Central memory CD4-positive, alpha-beta T cell (primary cell): ENCODE measurements around the gene MGRN1.

Experiments used
- DNase-seq: peaks from one replicate; pipeline ENCODE4 v3.0.0; 2022

Gene MGRN1

DNA sequence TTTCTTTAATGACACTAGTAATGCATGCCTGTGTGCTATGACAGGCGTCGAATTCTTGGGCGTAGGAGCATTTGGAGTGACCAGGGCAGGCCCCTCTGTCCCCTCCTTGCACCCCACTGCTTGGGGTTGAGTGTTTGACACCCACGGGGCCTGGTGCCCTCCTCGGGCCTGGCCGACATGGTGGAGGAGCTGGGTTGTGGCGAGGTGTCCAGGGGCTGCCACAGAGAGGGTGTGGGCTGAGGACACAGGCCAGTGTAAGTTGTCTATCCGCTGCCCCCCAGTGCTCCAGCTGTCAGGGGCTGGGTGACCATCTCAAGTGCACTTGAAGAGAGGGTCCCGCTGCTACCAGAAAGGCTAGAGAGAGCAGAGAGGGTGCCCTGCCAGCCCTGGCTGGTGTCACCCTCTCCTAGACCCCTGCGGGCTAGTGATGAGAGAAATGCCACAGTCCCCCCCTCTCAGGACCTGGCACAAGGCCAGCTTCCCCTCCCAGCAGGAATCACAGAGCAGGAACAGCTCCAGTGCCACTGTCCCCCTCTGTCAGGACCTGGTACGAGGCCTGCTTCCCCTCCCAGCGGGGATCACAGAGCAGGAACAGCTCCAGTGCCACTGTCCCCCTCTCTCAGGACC, 30.5 kb downstream of the MGRN1 start:
- DNase-seq = no peak

DNA sequence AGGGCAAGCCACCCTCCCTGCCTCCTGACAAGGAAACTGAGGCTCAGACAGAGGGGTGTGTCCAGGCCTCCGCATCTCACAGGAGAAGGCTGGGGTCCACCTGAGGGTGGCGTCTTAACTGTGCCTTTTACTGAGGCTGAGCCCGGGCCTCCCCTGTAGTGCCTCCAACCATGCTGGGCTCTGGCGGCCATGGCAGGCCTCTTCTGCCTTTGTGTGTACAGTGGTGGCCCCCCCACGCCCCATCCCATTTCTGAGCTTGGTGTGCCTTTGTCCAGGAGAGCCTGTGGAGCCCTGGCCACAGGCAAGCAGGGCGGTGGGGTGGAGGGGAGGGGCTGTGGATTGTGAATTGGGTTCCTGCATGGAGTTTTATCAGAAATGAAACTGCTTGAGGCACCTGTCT, 31.2 kb downstream of the MGRN1 start:
- no peak for DNase-seq

DNA sequence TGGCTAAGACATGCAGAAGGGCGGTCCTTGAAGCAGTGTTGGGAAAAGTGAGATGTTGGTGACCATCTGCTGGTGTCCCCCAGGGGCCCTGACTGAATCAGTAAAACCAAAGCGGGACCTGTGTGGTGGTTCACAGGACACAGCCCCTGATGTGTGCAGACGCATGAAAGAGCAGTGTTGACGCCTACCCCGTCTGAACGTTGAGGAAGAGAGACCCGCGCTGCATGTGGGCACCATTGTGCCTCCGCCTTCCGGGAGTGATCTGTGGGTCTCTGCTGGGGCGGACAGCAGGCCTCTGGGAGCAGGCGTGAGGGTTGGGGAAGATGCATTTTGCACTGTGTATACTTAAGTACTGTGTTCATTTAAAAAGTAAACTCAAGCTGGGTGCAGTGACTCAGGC, 31.6 kb downstream of the MGRN1 start:
- DNase-seq = no peak

DNA sequence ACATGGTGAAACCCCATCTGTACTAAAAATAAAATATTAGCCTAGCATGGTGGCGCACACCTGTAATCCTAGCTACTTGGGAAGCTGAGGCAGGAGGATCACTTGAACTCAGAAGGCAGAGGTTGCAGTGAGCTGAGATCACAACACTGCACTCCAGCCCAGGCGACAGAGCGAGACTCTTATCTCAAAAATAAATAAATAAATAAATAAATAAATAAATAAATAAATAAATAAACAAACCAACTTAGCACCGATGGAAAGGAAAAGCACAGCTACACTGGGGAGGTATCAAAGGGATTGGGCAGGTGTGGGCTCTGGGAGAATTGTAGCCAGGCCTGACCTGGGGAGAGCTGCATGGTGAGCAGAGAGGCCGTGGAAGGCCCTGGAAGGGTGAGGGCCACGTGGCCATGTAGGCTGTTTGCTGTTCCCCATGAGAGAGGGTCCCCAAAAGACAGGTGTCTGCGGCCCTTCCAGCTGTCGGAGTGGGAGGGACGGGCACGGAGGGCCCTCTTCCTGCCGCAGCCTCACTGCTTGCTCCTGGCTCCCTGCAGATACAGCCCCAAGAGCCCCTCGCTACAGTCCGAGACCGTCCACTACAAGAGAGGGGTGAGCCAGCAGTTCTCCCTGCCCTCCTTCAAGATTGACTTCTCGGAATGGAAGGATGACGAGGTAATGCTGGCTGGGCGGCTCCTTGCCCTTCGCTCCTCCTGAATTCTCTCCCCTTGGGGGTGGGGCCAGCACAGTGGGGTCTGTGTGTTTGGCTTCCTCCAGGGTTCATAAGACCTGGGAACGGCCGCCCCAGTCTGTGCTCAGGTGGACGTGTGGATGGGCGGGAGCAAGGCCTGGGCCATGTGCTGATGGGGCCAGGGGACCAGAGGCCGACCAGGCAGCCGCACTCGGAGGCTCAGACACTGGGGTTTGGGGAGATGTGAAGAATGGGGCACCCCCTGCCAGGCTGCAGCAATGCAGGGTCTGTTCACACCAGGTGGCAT, 32.4 kb downstream of the MGRN1 start:
- no peak for DNase-seq

DNA sequence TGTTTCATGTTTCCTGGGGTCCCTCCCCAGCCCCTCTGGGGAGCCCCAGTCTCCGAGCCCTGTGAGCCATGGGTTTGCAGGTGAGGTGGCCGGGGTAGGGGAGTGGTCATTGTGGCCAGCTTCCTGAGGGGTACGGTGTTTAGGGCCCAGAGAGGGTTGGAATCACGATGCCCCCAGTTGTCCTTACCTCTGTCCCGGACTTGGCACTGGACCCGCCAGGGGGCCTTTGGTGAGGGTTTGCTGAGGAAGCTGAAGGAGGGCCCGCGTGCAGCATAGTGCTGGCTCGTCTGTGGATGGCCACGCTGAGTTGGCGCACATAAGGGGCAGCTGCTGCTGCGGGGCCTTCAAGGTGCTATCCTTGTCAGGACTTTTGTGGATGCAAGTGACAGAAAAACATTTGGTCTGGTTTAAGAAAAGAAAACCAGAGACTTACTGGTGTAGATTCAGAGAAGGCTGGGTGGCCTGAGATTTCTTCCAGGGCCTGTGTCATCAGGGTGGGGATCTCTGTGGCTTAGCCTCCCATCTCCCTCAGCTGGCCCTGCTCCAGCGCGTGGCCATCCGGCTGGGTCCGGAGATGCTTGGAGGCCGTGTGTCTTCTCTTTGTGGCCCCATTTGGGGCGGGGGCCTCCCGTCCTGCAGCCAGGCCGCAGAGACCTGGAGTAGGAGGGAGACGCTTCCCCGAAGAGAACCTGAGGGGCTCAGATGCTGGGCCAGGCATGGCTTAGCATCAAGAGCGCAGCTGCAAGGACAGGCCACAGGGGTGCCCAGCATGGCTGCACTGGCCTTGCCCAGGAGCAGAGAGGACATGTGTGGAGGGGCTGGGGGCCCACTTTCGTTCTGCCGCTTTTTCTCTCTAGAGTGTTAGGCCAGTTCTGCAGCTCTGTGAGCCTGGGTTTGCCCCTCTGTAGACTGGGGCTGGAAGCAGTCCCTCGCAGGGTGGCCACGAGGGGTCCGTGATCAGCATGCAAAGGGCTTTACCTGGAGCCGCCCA, 35.0 kb downstream of the MGRN1 start:
- no peak for DNase-seq

DNA sequence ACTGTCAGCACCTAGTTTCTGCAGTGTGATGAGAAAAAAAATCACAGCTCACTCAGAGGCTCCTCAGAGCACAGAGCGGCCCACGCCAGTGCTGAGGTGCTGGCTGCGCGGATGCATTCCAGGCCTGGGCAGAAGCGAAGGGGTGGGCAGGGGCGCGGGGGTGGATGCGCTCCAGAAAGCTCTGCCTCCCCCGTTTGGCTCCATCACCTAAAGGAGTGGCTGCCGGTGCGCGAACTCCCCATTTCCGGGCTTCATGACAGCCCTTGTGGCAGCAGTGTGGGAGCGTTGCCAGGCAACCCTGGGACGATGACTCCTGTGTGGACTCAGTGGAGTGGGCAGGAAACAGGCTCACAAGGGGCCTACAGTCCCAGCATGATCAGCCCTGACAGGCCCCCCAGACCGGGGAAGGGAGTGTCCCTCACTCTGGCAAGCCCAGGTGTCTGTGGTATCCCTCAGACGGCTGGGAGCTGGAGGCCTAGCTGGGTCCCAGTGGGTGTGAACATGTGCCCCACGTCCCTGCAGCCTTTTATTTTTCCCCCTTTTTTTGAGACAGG, 35.9 kb downstream of the MGRN1 start:
- peak; percentile 55 for DNase-seq

DNA sequence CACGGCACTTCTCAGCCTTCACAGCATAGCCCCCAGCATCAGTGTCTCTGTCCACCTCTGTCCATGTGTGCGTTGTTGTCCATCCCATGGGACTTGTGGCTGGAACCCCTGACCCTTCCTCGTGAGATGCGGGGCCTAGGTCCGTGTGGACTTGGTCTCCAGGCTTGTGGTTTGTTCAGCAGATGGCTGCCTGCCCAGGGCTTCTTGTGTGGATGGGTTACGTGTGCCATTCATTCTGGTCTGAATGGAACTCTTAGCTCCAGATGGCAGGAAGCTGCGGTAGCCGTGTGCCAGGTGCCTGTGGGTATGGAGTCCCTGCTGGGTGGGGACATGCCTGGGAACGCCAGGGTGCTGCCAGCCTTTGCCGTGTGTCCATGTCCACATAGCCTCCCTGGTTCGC, 37.0 kb downstream of the MGRN1 start:
- no peak for DNase-seq

DNA sequence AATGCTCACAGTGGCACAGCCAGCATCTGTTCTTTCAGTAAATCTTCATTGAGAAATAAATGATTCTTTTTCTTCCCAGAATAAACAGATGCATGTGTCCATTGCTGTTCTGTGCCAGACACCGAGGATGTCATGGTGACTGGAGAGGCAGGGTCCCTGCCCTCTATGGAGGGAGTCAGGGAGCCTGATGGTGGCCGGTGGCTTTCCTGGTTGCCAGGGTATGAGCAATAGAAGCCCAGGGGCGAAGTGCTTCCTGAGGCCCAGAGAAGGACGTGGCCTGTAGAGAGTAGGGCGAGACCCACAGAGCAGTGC, 38.8 kb downstream of the MGRN1 start:
- DNase-seq = no peak

DNA sequence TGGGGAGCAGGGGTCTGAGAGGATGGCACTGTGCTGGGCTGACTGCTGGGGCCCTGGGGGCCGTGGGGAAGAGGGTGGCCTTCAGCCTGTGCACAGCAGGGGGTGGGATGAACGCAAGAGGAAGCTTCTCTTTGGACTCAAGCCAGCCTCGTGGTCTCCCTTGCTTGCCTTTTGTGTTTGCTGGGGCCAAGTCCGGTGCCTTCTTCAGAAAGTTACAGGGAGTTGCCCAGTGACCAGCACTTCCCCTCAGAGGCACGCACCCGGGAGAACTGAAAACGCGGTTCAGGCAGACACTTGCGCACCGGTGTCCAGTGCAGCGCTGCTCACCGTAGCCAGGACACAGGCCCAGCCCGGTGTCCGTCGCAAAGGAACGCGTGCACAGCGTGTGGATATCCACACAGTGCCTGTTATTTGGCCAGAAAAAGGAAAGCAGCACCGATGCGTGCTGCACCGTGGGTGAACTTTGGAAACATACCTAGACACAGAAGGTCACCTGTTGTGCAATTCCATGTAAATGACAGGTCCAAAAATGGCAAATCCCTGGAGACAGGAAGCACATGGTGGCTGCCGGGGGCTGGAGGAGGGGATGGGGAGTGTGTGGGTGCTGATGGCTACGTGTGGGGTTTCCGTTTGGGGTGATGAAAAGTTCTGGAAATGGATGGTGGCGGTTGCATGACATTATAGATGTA, 39.3 kb downstream of the MGRN1 start:
- no peak for DNase-seq

DNA sequence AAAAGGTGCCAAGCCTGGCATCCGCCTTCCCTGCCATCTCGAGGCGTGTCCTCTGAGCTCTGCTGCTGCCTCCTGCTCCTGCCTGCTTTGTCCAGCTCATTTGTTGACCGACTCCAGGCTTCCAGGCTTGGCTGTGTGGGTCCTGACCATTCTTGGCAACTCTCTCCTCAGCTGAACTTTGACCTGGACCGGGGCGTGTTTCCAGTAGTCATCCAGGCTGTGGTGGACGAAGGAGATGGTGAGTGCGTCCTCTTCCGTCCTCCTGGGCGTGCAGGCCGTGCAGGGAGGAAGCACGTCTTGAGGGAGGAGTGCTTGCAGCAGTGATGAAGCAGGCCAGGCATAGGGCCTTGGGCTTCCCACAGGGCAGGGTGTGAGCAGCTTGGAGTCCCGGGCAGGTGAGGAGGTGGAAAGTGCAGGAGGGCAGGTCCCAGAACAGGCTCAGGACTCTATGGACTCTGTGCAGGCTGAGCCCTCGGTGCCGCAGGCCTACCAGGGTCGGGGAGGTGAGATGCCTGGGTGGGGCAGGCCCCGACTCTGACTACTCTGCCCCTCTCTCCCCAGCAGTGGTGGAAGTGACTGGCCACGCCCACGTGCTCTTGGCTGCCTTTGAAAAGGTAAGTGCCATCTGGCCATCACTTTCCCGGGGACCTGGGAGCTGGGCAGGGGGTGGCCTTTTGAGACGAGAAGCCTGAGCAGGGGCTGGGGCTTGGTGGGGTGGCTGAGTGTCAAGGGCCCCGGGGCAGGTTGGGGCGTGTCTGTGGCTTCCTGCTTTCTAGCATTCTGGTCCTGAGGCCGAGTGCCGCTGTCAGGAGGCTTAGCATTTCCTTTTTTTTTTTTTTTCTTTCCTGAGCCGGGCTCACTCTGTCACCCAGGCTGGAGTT, 40.2 kb downstream of the MGRN1 start:
- peak; percentile 68 for DNase-seq

DNA sequence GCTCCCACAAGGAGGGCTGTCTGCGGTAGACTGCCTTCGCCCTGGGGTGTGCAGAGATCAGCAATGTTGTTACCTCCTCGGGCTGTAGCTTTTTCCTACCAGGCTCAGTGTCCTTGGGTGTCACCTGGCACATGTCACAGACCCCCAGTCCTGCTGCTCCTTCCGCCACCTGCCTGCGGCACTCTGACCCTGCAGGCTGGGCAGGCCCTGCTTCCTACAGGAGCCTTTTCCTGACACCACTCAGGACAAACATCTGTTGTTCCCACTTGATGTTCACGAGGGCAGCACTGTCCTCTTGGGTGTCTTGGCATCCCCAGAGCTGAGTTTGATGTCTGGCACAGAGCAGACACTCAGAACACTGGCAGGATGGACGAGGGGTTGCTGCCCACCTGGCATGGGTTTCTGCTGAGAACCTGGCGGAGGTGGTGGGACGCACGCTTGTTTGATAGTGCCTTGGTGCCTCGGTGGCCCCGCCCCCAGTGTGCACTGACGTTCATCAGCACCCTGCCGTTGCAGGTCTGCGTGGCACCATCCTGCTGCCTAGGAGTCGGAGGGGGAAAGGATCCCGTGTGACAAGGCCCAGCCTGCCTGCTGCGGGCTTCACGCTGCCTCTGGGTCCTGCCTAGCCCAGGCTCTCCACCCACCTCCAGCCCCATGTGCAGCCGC, 42.0 kb downstream of the MGRN1 start:
- no peak for DNase-seq

DNA sequence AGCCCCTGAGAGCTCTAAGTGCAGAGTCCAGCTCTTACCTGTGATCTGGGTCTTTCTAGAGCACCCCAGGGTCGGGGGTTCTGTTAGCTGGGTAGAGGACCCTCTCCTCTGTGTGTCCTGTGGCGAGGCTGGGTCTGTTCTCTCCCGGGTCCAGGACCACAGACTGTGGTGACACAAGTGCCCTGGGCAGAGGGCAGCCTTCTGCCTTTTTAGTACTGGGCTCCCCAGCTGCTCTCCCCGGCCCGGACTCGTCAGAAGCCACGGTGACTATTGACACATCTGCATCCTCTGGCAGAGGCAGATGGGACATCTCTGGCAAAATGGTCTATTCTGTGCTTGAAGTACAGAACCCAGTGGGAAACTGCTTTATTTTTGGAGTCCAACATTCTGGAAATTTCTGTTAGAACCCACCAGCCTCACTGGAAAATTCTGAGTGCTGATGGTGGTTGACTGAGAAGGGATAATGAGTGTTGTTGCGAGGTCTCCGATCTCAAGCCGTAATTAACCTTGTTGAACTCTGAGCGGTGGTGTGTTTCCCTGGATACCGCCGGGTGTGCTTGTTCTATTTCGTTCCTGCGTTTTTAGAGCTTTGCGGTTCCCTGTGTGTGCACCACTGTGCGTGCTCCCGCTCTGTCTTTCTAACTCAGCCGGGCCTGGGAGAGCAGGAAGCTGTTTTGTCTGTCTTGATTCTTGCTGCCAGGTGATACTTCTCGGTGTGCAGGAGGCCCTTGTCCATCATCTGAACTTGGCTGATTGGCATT, 42.8 kb downstream of the MGRN1 start:
- DNase-seq = no peak

DNA sequence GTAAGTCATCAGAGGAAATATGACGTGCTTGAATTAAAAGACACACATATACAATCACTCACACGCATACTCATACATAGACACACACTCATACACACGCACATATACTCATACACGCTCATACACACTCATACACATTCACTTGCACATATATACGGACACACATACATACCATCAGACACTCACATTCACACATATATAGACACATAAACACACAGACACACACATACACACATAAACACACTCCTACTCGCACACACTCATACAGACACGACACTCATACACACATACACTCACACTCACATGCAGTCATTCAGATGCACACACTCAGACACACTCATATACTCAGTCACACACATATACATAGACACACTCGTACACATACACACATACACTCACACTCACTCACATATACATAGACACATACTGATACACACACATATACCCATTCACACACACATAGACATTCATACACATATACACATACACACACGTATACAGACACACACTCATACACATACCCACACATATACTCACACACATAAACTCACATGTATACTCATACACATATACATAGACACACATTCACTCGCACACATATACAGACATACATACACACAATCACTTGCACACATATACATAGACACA, 43.8 kb downstream of the MGRN1 start:
- DNase-seq = no peak

DNA sequence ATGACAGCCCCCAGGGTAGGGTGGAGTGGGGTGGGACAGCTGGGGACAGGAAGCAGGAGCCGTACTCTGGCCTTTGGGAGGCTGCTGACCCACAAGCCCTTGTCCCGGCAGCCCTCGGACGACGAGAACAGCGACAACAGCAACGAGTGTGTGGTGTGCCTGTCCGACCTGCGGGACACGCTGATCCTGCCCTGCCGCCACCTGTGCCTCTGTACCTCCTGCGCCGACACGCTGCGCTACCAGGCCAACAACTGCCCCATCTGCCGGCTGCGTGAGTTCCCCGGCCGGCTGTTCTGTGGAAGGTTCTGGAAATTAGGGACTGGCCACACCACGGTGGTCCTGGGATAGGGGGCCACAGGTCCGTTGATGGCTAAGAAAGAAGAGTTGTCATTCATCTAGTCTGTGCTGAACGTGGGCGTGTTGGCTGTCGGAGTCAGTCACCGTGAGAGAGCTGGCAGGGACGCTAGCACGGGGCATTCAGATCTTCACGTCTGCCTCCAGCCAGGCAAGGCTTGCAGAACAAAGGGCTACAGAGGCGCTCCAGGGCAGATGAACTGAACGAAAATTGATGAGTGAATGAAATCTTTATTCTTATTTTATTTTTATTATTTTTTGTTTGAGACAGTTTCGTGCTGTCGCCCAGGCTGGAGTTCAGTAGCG, 48.9 kb downstream of the MGRN1 start:
- DNase-seq = no peak

DNA sequence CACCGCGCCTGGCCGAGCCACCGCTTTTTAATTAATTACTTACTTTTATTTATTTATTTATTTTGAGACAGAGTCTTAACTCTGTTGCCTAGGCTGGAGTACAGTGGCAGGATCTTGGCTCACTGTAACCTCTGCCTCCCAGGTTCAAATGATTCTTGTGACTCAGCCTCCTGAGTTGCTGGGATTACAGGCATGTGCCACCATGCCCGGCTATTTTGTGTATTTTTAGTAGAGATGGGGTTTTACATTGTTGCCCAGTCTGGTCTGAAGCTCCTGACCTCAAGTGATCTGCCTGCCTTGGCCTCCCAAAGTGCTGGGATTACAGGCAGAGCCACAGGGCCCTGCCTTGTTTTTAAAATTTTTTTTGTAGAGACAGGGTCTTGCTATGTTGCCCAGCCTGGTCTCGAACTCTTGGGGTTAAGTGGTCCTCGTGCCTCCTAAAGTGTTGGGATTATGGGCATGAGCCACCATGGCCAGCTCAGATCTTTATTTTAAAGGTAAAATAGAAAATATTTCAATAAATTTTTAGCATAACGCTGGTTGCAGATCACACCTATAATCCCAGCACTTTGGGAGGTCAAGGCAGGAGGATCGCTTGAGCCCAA, 50.4 kb downstream of the MGRN1 start:
- no peak for DNase-seq

DNA sequence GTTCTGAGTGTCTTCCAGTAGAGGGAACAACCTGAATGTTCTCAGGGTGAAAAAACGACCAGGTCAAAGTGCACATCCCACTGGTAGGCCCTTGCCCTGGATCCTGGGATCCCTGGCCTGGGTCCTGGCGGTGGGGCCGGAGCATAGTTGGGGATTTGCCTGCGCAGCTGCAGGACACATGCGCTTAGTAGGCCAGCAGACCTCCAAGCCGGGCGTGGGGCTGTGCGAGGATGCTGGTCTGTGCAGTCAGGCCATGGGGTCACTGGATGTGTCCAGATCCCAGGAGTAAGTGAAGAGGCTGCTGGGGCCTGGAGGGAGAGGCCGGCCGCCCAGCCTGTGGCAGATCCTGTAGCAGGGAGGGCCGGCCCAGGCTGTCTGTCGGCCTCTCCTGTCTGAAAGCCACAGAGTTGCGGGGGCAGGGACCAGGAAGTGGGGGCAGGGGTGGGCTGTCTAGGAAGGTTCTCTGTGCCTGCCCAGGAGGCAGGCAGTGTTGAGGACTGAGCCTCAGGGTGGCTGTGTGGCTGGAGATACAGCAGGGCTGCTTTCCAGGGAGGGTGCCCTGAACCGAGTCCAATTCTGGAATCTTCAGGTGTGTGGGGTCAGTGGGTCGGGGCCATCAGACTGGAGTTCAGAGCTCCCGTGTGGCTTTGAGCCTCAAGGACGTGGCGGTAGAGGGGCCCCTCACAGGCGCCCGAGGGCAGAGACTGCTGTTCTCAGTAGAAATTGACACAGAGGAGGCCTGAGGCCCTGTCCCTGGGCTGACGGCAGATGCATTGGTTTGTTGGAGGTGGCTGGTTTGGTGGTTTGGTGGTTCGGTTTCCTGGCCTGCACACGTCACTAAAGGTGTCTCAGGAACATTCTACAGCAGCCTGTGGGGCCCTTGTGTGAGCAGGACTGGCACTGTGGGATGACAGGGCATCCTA, 51.5 kb downstream of the MGRN1 start:
- peak; percentile 78 for DNase-seq

DNA sequence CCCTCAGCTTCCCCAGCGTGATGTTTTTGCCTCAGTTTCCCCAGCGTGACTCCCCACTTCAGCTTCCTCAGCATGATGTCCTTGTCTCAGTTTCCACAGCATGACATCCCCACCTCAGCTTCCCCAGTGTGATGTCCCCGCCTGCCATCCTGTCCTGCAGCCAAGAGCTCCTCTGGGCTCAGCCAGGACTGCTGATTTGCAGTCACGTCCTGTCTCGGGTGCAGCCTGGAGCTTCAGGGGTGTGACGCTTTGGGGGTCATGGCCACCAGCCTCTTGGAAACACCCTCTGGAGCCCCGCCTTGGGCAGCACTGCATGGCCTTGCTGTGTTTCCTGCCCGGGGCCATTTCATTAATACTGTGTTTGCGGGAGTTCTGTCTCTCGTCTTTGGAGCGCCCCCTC, 52.2 kb downstream of the MGRN1 start:
- no peak for DNase-seq
